ENCODE measurements around the gene DET1.
"Not testable (repeated sequence)": the region's sequence is repeated elsewhere in the genome, so short reads cannot be mapped to it uniquely, and the experiment has no call there.

Gene DET1

DNA sequence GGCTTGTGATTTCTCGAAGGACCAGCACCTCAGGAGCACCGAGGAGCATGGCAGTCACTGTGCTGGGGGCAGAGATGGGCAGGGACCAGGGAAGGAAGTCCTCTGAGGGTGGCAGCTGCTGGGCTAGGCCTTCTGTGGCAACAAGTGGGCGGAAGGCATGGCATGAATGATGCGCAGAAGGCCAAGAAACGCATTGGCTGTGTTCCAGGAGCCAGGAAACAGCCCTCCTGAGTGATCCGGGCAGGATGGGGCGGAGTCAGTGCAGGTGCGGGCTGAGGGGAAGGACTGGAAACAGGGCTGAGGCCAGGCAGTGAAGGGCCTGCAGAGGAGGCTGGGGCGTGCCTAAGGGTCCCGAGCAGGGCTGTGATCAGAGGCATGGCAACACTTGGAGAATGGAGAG, 55.3 kb downstream of the DET1 start:
- no peak for DNase-seq

DNA sequence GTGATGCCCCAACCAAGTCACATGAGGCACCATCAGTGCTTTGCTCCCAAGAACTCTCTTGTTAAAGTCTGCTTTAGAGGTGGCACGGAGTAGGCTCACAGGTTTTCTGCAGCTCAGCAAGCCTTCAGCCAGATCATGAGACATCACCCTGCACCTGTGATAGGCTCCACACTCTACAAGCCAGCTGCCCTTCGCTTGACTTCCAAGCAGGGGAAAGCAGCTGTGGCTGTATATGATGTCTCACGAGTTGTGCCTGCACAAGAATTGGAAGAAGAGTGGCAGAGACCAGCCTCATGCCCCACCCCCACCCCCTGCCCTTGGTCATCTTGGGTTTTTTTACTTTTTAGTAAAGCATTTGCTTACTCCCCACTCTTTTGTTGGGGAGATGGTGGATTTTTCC, 56.4 kb downstream of the DET1 start:
- no peak for DNase-seq

GRCh38 chr15:88489321-88489720, 57.2 kb downstream of the DET1 start:
- no peak for DNase-seq

GRCh38 chr15:88487796-88488523, 58.5 kb downstream of the DET1 start:
- DNase-seq, result no peak

GRCh38 chr15:88487178-88487795, 59.2 kb downstream of the DET1 start:
- DNase-seq, result no peak

- no peak for DNase-seq
Measured at GRCh38 chr15:88484682-88485331, 61.7 kb downstream of the DET1 start.

DNA sequence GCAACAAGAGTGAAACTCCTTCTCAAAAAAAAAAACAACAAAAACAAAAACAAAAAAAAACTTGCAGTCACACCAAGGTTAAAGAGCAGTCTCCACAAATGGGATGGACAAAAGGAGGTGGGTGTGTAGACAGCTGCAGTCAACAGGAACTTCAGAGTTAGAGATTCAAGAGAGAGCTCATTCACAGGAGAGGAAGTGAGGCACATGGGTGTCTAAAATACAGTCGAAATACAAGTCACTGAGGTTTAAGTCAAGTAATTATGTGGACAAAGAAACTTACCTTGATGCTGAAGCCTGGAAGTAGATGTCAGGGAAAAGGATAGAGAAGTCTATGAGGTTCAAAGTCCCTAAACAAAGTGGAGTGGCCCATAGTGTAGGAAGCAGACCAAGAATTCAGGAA, 64.2 kb downstream of the DET1 start:
- no peak for DNase-seq

DNA sequence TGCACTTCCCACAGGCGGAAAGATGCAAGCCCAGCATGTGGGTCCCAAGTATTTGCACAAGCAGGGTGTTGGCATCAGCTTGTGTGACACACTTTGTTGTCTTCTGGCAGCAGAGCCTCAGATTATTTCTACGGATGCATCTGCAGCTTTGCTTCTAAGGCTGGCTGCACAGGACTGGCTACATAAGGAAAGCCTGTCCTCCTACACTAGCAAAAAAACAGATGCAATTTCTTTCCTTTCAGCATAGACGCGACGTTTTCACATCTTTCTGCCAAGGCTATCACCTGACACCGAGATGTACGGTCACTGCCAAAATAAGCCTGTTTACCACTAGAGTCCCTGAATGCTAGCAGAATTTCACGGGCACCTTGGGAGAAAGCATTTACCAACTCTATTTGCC, 65.5 kb downstream of the DET1 start:
- DNase-seq, result no peak

DNA sequence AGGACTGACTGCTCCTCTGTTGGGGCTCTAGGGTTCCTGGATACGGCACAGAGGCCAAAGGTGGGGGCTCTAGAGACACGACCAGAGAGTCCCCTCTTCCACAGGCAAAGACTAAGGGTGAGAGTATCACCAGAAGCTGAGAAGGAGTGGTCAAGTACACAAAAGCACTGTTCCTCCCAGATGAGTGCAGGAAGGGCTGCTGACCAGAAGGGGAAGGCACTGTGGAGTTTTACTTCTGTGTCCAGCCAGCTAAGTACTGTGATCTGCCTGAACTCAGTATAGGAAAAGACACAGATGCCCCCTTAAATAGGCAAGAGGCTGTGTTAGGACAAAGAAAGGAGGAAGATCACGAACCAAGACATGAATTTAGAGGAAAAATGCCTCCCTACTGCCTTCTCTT, 67.3 kb downstream of the DET1 start:
- no peak for DNase-seq

- DNase-seq, result no peak
Measured at GRCh38 chr15:88477904-88478303, 68.6 kb downstream of the DET1 start.

GRCh38 chr15:88477126-88477525, 69.4 kb downstream of the DET1 start:
- DNase-seq, result no peak

DNA sequence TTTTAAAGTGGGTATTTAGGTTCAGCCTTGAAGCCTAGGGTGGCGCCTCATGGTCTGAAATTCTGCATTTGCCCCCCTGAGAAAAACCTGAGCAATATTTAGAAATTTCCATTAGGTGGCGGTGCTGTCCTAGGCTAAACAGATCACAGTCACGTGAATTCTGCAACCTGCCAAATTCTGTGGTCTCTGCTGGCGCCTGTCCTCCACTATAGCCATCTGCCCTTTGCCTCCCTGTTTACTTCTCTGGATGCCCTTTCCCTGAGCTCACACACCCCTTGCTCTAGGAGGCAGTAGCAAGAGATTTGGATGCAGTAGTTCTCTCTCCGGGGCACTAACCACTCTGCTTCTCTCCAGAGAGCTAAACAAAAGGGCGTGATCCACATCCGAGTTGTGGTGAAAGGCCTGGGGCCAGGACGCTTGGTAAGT, 69.8 kb downstream of the DET1 start:
- peak; percentile 84 for DNase-seq

DNA sequence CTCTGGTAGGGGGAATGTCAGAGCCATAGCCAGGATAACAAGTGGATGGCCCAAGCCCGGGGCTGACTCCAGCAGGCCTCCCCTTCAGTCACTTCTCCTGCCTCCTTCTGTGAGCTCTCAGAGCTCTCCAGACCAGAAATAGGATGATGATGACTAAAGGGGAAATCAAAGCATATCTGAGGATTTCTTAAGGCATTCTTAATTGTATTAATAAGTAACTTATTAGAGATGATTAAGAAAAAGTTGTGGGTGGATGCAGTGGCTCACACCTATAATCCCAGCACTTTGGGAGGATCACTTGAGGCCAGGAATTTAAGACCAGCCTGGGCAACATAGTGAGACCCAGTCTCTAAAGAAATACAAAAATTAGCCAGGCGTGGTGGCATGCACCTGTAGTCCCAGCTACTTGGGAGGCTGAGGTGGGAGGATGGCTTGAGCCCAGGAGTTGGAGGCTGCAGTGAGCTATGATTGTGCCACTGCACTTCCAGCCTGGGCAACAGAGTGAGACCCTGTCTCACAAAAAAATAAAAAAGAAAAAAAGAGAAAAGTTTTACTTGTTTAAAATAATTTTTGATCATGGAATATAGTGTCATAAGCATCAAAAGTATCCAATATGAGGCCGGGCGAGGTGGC, 72.7 kb downstream of the DET1 start:
- not testable (repeated sequence) for DNase-seq

GRCh38 chr15:88472225-88472624, 74.3 kb downstream of the DET1 start:
- DNase-seq, result no peak

DNA sequence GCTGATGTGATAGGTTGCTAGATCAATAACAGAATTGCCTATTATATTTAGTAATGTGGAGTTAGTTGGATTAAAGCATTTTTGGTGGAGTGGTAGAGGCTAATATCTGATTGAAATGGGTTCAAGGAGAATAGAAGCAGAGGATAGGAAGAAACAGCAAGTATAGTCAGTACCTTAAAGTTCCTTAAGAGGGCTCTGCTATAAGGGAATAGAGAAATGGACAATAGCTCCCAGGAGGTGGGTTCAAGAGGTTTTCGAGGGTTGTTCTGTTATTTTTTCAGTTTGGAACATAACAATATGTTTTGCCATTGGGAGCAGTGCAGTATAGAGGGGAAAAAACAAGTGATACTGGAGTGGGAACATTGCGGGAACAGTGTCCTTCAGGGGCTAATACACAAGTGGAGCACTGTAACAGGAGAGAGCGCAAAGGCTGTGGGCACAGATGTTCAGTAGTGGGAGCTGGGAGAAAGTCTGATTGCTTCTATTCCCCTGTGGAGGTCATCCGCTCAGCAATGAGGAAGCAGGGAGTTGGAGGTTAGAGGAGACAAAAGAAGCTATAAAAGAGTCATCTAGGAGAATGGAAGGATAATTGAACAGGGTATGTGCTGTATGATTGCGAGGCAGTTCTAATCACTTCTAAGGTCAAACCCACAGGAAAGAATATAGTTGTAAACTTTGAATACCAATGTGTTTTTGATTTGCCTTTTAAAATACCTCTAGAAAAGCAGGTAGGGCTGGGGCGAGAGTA, 75.7 kb downstream of the DET1 start:
- peak; percentile 29 for DNase-seq

DNA sequence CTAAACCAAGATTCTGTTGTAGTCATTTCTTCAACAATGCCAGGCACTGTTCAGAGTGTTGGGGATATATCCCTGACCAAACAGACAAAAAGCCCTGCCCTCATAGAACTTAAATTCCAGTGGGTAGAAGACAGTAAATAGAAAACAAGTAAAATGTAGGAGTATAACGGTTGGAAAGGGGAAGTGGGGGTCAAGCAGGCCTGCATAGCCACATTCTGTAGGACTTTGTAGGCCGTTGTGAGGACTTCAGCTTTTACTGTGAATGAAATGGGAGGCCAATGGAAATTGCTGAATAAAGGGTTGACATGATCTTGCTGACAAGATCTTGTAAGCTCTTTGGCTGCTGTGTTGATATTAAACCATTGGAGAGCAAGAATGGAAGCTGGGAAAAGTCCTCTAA, 77.2 kb downstream of the DET1 start:
- no peak for DNase-seq

DNA sequence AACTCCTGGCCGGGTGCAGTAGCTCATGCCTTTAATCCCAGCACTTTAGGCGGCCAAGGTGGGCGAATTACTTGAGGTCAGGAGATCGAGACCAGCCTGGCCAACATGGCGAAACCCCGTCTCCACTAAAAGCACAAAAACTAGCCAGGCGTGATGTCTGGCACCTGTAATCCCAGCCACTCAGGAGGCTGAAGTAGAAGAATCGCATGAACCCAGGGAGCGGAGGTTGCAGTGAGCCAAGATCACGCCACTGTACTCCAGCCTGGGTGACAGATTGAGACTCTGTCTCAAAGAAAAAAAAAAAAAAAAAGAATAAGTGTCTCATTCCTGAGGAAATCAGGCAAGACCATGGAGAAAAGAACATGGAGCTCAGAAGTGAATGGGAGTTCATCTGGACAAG, 77.8 kb downstream of the DET1 start:
- not testable (repeated sequence) for DNase-seq

DNA sequence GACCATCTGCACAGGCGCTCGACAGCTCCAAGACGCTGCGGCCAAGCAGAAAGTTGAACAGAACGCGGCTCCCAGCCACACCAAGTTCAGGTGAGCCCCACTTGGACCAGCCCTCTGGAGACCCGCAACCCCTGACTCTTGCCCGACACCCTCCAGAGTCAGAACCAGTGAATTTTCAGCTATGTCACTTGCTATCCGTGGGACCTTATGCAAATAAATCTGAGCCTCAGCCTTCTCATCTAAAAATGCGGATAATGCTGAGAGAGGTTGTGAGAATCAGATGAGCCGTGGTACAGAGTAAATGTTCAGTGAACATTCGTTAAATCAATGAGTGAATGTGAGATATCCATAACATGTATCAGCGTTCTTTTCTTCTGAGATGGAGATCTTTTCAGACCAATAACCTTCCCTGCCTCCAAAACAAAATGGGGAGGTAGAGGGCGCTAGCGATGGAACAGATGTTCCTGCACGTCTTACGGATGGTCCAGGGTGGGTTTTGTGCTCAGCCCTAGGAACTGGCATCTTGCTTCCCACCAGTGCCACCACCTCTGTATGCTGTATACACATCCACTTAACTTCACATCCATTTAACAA, 78.4 kb downstream of the DET1 start:
- peak; percentile 55 for DNase-seq

DNA sequence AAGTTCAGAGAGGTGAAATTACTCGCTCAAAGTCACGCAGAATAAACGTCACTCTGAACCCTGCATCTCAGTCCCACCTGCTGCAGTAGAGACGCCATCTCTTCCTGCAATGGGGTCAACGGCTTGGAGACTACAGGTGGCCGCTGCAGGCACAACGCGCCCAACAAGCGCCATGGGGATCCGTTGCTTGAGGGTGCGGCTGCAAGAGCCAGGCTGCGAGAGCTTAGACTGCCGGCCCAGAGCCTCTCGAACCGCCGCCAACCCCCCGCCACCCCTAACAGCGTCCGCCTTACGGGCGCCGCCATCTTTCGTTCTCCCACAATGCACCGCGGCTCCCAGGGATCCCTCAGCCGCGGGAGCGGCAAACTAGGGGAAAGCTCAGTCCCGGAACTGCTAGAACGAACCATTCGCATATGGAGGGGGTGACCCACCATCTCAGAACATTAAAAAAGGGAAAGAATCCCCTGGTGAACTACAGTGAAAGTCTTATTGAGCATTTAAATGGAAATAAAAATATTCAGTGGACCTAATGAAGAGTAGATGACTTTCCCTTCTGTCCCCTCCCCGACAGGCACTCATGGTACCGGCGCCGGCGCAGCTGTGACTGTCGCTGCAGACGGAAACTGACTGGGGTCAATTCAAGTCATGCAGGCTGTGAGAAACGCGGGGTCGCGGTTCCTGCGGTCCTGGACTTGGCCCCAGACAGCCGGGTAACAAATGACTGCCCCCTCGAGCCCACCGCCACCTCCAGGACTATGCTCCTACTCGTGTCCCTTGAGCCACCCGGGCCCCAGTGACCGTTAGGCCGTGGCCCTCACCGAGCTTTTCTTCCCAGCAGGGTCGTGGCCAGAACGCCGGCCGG, 79.2 kb downstream of the DET1 start, which contains the start of the genes MRPL46 and MRPS11:
Gene MRPL46 (minus strand): TSS at position 316 of the 862 bp plus-strand sequence. CDS start 11 bp downstream, at position 305.
Gene MRPS11 (plus strand): TSS at position 636 of the 862 bp plus-strand sequence. CDS start 10 bp downstream, at position 646.
- DNase-seq, result peak; percentile 96

DNA sequence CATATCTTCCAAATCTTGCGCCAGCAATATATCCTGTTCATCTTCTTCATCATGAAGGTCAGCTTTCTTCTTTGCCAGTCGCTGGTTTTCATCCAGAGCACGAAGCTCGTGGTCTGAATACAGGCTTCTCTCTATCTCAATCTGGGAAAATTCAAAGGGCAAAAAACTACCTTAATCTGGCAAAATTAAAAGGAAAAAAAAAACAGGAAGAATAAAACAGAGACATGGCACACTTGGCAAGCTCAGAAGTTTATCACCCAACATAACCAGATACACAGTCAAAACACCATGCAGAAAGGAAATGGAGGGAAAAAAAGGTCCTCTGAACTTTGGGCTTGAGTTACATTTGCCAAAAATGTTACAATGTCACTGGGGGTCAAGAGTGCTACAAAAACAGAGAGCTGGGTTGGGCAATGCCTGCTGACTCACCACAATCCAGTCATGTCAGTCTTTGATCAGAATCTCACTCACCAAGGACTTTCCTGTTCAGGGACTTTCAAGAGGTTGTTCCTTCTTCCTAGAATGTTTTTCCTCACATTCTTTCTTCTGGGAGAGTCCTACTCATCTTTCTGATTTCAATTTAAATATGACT, 80.8 kb downstream of the DET1 start:
- peak; percentile 61 for DNase-seq
